ENCODE measurements around the gene MCU. TPM values are rescaled to one million over a fixed set of nuclear protein-coding genes. Genes with fewer than 3 reads are reported as not detected.

Gene MCU
- total and polyA plus RNA-seq, 2 of the 8 experiments (the other 6 are each of a cell fraction or from before 2014, with no cell fraction given), result 51.6 to 62.2 TPM

DNA sequence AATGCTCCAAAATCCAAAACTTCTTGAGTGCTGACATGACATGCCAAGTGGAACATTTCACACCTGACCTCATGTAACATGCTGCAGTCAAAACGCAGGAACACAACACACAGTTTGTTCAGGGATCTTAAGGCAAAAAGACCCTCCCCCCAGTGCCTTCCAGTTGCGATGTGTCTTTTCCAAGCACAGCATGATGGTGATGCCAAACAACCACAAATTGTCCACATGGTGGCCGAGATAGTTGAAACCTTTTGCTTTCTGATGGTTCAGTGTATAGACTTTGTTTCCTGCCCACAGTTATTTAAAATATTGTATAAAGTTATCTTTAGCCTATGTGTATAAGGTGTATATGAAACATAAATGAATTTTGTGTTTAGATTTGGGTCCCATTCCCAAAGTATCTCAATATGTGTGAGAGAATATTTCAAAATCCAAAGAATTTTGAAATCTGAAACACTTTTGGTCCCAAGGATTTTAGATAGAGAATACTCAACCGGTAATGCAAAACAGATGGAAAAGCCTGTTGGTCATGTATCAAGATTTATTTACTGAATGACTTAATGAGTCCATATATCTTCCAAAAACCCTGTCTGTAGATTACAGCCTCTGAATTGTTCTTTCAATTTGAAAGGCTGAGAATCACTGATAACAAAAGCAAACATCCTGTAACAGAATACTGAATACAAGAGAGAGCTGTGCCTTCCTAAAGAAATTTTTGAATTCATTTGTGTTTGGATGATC, 108.2 kb downstream of the MCU start:
- Histone ChIP-seq H3K4me3 (ENCODE audit: extremely low read depth in 1 of 4, insufficient read depth in 2 of 4, low read depth in 3 of 4, low read length in 4 of 4) (no peak overlapping the region), H2BK5ac (ENCODE audit: low read depth, low read length) (no peak overlapping the region), H4K8ac (ENCODE audit: extremely low read depth, insufficient read depth, low read length) (no peak overlapping the region), H2AK5ac (ENCODE audit: low read depth, low read length) (no peak overlapping the region), H3K36me3 (ENCODE audit: control insufficient read depth in 2 of 4, insufficient read depth in 4 of 4, low read length in 3 of 4) (no peaks in the 10 kb centered on the region; a peak in 1 of 8 replicates), H3K79me1 (ENCODE audit: low read depth, low read length) (no peaks in the 10 kb centered on the region; the same call in 1 of the 2 replicates), H3K23ac (ENCODE audit: insufficient read length) (no peak overlapping the region), H3K27me3 (replicated peaks in 1 of 4; ENCODE audit: control insufficient read depth in 3 of 4, extremely low read depth in 1 of 4, insufficient read depth in 3 of 4, low read length in 3 of 4) (no peaks in the 10 kb centered on the region), H4K5ac (ENCODE audit: insufficient read length, low read depth, low read length) (no peak overlapping the region), H3K27ac (ENCODE audit: low read depth, low read length) (no peak overlapping the region), H2AFZ (ENCODE audit: low read length) (no peak overlapping the region), H3K79me2 (ENCODE audit: control insufficient read depth in 1 of 2, insufficient read depth in 2 of 2, low read length in 2 of 2) (peaks cover 0 to 25% of the 10 kb centered on the region in 2 experiments; a peak in 3 of 4 replicates), H2BK15ac (ENCODE audit: low read length) (no peak overlapping the region), H2BK12ac (ENCODE audit: low read depth, low read length) (0 out of 2 replicates have a peak overlapping the region, but pooled peaks have one; percentile 5), H3K18ac (ENCODE audit: extremely low read depth, low read length) (no peak overlapping the region), H3K14ac (ENCODE audit: insufficient read length) (no peak overlapping the region), H3K4me2 (ENCODE audit: insufficient read depth in 1 of 2, low read depth in 2 of 2, low read length in 2 of 2) (0 out of 4 replicates have a peak overlapping the region, but pooled peaks of 1 of the 2 experiments have one; percentile 8), H2BK120ac (replicated peaks; ENCODE audit: low read depth, low read length) (no peak overlapping the region), H3K23me2 (ENCODE audit: low read depth, low read length) (no peaks in the 10 kb centered on the region), H3K4me1 (replicated peaks in 1 of 4; ENCODE audit: control insufficient read depth in 3 of 4, insufficient read depth in 4 of 4, low read length in 3 of 4) (peaks cover 0 to 4% (median 1%) of the 10 kb centered on the region in 4 experiments; a peak in 4 of 7 replicates), H4K91ac (replicated peaks; ENCODE audit: insufficient read length, low read length) (no peak overlapping the region), H3K9ac (replicated peaks in 1 of 4; ENCODE audit: extremely low read depth in 1 of 4, low read depth in 3 of 4, low read length in 3 of 4) (no peak overlapping the region), H3K9me3 (ENCODE audit: insufficient read depth in 2 of 2, low read depth in 1 of 2, low read length in 1 of 2) (no peaks in the 10 kb centered on the region), H4K20me1 (replicated peaks in 1 of 2; ENCODE audit: control insufficient read depth in 1 of 2, insufficient read depth in 2 of 2, low read length in 2 of 2) (no peaks in the 10 kb centered on the region), H3K56ac (replicated peaks; ENCODE audit: insufficient read length, low read depth, low read length) (no peak overlapping the region), H2BK20ac (ENCODE audit: low read length) (no peak overlapping the region), H3K4ac (replicated peaks; ENCODE audit: insufficient read length, low read depth, low read length) (peak overlapping the region; percentile 57)
- WGBS, 2 experiments (ENCODE audit: extremely low coverage in 1 of 2, insufficient coverage in 1 of 2, insufficient read length in 1 of 2, insufficient replicate concordance in 2 of 2, low coverage in 1 of 2, low lambda C conversion rate in 2 of 2, missing lambda C conversion rate in 1 of 2), result 90% methylated on average over 4 of the region's 4 CpGs; no CpG with 5 or more reads in 1 of the 2 experiments
- CTCF ChIA-PET (ENCODE audit: partially characterized antibody), result interaction anchor here (2.2 kb wide), 1 partner anchor 34 kb away, joined by 5 read pairs; no protein-coding TSS in a partner anchor
- POLR2A ChIA-PET (ENCODE audit: partially characterized antibody), result no interaction called here
- no peak for TF ChIP-seq RNF2 (IDR thresholded peaks at IDR 0.05; ENCODE audit: borderline replicate concordance, low read depth, low read length, missing control alignments, poor library complexity, severe bottlenecking)
- TF ChIP-seq JUND (IDR thresholded peaks at IDR 0.05; ENCODE audit: low read length), result no peak
- TF ChIP-seq JUN (IDR thresholded peaks at IDR 0.05; ENCODE audit: low read depth, low read length), result no peak
- no peak for TF ChIP-seq TBP (IDR thresholded peaks at IDR 0.05; ENCODE audit: low read depth, low read length)
- no peak for TF ChIP-seq GTF2F1 (IDR thresholded peaks at IDR 0.05; ENCODE audit: borderline replicate concordance, low read depth, low read length)
- FAIRE-seq, result no peak
- DNase-seq (ENCODE audit: low read depth in 1 of 2, low spot score in 2 of 2), result no peak
